Stimulated activated CD4-positive, alpha-beta T cell treated with anti-CD3 and anti-CD28 coated beads, Interleukin-15, amount 100 ng/mL, for 1 hour (primary cell): ENCODE results near the gene RERE.
"Not testable (repeated sequence)": the region's sequence is repeated elsewhere in the genome, so short reads cannot be mapped to it uniquely, and the experiment has no call there.

Experiments
- DNase-seq, 2 donors: peaks; one replicate each; pipeline ENCODE4 v3.0.0-alpha.2; 2020; ENCODE audit warnings: low read depth in 1 of 2, low spot score in 1 of 2

The RERE gene

DNA sequence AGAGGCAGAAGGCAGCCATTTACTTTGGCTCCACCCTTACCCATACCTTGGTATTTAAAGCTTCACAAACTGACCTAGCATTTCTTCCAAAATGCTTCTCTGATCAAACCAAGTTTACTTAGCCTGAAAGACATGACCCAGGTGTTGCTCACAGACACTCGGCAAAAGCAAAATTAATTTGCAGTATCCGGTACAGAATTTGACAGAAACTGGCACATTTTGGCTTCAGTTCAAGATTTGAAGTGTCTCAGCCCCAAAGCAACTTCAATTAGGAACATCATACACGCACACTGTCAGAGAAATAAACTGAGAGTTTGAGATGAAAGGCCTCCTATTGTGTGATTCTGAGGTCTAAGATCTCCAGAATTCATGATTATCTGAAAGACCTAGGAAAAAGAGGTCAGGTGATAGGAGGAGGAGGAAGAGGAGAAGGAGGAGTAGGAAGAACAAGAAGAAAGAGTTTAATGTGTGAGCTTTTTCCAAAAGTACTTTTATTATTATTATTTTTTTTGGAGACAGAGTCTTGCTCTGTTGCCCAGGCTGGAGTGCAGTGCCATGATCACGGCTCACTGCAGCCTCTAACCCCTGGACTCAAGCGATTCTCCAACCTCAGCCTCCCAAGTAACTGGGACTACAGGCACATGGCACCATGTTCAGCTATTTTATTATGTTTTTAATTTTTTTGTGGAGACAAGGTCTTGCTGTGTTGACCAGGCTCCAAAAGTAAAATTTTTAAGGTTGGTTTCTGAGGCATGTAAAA lies 355.9 kb downstream of the RERE start:
- DNase-seq: no peak

DNA sequence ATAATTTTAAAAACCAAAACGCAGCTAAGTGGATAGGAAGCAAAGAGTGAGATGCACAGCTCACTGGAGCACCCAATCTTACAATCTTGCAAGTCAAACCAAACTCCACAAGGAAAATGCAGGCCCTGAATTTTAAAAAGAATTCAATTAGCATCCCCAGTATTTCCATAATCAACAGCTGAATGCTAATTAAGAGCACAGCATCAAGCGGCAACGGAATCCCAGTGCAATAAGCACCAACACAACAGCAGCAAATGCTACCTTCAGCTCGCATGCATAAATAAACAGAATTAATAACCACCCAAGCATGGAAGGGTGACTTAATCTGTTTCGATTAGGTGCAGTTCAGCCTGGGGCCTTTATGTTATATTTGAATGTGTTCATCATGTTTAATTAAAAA lies 356.7 kb downstream of the RERE start:
- no peak for DNase-seq

DNA sequence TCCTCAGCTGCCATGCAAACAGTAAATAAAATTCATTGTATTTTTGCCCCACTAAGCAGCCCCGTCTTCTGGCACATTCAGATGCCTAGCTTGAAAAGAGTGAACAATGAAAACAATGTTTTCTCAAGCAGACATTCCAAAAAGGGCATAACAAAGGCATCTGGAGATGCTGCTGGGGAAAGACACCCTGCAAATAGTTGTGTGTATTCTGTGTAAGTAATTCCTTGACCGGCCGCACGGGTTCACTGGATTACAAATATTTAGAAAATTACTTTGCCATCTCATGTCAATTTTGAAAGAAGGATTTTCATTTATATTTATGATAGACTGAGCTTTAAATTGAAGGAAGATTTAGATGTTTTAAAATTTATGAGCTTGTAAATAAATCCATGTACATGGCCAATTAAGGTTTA lies 357.3 kb downstream of the RERE start:
- no peak for DNase-seq

DNA sequence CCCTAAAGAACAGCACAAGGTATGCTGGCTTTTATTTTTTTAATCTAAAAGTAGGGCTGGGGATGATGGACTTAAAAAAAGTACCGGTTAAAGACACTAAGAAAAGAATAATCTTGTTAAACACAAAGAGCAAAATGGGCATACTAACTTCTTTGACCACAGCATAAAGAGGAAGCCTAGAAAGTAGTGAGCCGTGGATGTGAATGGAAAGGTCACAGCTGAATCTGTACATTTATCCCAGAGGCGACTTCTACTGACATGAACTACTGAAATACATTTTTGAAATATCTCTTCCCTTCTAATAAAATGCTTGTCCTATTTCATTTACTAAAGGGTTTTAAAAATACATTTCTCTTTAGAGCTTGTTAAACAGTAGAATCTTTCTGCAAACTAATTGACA lies 358.8 kb downstream of the RERE start:
- DNase-seq: no peak

DNA sequence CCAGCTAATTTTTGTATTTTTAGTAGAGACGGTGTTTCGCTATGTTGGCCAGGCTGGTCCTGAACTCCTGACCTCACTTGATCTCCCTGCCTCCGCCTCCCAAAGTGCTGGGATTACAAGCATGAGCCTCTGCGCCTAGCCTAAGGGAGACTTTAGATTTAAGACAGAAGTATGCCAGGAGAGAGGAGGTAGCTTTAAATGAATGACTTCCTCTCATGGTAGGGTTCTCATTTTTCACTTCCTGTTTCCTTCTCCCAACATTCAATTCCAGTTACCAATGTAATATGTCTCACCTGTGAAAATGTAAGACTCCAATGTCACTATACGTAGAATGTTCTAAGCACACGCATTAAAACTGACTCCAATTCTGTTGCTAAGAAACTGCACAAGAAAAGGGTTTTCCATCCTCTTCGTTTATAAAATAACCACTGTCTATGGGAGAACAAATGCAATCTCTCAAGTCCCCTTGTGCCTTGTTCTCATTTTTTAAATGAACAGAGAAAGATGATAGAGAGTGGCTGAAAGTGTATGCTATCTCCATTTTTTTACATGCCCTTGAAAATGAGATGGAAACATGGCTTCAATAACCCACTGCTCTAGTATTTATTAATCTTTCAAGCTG lies 359.6 kb downstream of the RERE start:
- DNase-seq: no peak

DNA sequence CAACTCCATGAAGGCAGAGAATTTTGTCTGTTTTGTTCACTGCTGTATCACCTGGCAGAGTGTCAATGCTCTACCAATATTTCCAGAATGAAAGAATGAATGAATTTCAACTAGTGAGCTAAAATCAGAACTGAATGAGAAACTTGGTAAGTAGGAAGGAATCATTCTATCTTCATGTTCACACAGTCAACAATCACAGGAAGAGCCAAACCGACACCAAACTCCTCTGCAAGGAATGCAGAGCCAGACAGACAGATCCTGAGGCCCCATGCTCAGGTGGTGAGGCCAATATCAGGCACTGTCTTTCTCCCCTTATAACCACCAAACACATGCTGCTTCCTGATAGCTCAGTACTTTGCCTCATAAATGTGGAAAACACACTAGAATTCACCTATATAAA lies 360.4 kb downstream of the RERE start:
- no peak for DNase-seq

DNA sequence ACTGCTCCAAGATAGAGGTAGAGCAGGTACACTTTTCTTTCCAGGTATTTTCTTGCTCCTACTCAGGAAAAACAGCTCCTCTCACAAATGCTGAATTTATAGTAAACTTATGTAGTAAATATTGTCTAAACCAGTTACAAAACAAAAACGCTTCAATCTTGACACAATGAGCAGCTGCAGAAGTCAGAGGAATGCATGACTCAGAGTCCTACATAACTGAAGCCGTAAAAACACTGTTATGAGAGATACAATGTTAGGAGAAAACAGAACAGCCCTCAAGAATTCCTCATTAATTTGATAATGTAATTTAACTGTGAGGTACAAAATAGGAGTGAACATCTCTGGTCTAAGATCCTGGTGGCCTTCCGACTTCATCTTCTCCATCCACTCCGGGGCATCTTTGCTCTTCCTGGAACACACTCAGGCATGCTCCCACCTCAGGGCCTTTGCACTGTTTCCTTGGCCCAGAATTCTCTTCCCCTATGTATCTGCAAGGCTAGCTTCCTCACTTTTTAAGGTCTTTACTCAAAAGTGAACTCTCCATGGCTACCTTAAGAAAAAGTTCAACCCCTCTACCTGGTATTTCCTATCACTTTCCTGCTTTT lies 361.0 kb downstream of the RERE start:
- no peak for DNase-seq

DNA sequence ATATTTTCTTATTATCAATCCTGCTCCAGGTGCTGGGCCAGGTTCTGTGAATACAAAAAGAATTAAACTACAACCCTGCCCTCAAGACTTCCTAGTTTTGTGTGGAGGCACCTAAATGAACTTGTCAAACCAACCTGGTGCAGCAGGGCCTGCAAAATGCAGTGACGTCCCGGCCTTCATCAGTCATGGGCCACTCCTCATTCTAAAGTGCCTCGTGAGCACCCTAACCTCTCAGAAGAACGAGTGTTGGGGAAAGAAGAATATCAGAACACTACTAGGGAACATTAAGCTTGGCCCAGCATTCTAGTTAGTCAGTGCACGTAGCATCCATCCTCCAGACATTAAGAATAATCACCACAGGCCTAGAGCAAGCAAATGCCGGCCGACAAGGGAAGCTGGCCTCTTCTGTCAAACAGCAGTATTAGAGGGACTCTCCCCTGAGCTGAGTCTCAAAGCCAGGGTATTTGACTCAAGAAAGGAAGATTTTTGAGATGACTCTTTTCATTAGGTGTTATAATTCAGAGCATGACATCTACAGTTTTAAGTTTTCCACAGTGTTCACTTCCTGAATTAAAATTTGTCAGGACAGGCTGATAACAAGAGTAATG lies 361.6 kb downstream of the RERE start:
- no peak for DNase-seq

DNA sequence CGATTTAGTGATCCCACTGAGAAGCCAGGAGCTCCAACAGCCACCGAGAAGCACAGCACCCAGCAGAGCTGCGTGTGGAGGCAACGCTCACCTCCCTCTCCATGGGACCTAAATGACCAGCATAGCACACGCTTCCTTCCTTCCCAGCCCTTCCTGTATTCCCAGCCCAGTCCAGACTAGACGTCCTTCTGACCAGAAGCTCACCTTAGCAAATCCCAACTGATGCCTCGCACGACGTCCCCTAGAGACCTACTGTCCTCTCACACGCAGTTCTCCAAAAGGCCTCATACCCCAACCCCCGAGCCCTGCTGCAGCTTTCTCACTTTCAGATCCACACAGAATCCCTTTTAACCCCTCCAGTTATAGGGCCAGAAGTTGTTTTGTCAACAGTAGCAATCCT lies 367.1 kb downstream of the RERE start:
- DNase-seq: no peak

DNA sequence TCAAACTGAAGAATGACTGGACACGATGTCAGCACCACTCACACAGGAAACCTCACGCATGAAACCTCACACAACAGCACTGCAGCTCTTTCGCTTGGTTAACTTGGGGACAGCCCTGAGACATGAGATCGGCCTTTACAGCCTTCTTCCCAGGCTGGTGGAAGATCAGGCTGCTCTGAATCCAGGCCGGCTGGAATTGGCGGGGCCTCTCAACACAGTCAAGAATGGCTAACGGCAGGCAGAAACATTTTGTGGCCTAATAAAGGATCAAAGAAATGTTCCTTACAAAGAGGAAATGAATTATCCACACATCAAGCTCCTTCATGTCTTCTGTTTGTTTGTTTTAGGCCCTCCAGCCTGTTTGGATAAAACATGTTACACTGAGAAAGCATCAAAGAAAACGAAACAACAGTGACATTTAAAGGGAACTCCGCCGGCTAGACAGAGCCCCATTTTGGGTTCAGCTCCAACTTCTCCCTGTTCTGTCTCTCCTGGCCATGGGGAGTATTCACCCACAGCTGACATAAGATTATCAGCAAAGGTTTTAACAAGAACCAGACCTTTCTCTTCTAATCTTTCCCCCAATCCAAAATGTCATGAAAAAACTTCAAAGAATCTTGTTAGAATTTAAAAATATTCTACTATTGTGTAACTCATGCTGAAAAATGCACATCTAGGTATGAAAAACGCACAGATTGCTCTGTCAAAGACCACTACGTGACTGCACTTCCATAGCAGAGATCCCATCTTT lies 368.4 kb downstream of the RERE start:
- no peak for DNase-seq

DNA sequence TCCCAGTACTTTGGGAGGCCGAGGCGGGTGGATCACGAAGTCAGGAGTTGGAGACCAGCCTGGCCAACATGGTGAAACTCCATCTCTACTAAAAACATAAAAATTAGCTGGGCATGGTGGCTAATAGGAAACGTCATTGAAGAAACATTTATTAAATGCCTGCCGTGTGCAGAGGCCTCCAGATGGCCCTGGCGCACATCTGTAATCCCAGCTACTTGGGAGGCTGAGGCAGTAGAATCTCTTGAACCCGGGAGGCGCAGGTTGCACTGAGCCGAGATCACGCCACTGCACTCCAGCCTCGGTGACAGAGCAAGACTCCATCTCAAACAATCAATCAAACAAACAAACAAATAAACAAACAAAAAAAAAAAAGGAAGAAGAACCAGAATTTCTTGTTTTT lies 368.9 kb downstream of the RERE start:
- DNase-seq: not testable (repeated sequence)

DNA sequence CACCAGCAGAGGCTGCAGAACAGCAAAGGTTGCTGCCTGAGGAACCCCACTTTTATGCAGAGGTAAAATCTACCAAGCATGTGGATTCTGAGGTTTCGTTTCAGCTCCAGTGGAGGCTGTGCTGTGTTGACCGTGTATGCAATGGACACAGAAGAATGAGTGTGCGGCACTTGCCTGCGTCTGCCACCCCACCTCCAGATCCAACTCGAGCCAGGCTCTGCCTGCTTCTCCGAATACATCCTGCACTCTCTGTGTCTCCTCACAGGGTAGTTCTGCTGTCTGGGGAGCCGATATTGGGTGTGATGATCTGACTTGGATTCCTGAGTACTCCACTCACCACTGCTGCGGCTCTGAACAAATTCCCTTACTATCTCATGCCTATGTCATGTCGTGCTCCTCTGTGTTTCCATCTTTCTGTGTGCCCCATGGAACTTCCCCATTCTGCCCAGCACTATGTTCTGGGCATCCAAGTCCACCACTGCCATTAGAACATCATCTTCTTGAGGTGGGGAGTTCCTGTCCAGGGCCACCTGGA lies 369.8 kb downstream of the RERE start:
- no peak for DNase-seq

DNA sequence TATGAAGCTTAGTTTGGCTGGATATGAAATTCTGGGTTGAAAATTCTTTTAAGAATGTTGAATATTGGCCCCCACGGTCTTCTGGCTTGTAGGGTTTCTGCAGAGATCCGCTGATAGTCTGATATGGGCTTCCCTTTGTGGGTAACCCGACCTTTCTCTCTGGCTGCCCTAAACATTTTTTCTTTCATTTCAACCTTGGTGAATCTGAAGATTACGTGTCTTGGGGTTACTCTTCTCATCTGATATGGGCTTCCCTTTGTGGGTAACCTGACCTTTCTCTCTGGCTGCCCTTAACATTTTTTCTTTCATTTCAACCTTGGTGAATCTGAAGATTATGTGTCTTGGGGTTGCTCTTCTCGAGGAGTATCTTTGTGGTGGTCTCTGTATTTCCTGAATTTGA lies 371.3 kb downstream of the RERE start:
- DNase-seq: not testable (repeated sequence)

DNA sequence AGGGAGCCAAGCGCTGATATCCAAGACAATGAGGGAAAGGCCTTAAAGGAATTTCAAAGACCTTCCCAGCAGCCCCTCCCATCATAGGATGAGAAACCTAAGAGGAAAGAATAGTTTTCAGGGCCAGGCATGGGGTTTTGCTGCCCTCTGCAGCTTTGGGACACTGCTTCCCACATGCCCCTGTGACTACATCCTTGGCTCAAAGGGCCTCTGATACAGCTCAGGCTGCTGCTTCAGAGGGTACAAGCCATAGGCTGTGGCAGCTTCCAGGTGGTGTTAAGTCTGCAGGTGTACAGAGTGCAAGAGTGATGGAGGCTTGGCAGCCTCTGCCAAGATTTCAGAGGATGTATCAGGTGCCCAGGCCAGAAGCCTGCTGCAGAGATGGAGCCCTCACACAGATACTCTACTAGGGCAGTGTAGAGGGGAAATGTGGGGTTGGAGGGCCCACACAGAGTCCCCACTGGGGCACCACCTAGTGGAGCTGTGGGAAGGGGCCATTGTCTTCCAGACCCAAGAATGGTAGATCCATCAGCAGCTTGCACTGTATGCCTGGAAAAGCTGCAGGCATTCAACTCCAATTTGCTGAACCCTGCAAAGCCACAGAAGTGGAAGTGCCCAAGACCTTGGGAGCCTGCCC lies 373.8 kb downstream of the RERE start:
- no peak for DNase-seq

DNA sequence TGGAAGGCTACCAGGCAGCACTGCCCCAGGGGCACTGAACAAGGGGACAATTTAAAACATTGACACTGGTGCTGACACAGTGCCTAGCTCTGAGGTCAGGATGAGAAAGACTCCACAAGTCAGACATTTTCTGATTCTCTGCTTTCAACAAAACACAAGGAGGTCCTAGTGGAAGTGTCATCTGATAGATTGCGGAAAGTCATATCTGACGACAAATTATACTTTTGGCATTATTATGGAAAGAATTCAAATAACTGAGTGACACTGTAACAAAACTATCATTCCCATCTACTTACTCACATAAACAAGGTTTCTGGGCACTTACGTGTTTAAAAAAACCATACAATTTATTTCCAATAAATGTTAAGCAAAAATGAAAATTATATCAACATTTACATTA lies 376.0 kb downstream of the RERE start:
- DNase-seq: no peak

DNA sequence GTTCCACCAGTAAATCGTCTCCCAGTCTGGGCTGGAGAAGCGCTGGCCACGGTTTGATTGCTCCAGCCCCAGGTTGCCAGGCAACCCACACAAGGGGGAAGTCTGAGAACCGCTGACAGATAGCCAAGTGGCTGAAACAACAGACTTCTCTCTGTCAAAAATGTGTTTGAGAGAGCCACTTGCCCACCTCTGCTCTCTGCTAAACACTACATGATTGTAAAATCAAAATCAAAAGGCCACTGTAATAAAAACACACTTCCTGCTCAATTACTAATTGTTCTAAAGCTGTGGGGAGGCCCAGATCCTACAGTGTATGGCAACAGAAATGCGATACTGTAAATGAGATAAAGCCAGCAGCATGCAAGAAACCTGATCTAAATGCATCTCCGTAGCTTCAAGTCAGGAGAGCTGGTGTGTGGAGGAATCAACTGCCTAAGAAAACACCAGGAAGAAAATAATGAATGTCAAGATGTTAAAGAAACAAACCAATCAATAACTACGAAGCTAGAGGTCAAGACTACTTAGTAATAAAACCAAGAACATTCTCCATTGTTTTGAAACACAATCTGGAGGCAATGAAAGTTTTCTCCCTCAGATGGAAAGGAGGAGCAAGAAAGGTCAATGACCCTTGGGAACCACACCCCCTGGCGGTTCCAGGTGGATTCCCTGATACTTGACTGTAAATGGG lies 378.3 kb downstream of the RERE start:
- no peak for DNase-seq

DNA sequence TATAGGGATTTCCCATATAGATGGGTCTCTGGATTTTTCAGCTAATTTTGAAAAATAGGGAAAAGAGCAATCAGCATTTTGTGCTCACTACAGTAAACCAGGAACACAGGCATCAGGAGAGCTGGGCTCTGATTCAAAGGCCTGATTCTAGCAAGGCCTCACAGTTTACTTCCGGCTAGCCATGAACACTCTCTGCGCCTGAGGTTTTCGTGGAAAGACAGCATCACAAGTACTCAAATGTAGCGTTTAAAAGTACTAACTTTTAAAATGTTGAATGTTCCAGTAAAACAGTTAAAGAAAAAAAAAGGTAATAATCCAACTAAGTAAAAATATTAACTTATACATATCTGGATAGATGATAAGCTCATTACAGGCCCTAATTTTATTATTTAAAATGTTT lies 379.0 kb downstream of the RERE start:
- DNase-seq: no peak

DNA sequence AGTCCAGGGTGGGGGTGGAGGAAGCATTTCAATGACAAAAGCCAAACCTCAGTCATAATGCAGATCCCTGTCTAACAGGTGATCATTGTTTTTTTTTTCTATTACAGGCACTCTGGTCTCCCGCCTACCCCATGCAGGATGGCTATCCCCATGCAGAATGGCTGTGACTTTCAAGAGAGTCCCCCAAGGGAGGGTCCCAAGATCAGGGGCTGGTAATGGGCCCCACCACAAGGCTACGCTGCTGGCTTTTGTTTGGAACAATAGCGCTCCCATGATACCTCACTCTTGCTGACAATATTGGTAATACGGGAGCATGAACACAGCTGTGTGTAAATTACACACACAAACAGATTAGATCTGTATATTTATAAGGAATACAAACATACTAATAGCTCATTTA lies 380.1 kb downstream of the RERE start:
- DNase-seq: no peak

DNA sequence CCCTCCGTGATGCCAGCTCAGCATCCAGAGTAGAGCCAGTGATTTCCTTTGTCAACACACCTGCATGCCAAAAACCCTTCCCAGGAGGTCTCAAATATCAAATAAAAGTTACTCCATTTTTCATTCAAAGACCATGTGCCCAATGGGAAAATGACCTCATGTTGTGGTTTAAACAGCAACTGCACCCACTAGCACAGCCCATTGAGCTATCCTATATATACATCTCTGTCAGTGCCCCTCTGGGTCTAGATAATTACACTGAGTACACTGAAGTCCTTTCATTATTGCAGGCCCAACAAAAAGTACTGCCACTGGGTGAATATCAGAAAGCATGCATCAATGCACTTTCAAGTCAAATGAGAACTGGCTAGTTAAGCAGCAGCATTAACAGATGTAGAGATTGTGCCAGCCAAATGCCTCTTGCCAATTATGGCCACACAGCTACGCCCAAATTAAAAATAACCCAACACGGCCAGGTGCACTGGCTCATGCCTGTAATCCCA lies 381.8 kb downstream of the RERE start:
- DNase-seq: no peak

DNA sequence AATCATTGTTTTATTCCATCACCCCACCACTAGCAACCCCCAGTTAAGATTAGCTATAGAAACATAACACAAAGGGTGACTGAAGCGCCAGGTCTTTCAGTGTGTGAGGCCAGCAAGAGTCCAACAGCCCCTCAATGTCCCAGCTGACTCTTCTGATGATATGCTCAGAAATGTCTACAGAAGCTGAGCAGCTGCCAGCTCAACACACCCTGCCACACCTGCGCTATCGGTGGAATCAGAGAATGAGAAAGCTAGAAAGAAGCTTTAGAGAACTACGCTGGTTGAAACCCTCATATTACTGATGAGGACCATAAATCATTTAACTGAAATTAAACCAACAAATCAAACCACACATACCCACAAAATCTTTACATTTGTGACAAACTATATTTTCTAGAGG lies 383.3 kb downstream of the RERE start:
- no peak for DNase-seq
